ENCODE measurements around the gene BCAS3. TPM values are rescaled to one million over a fixed set of nuclear protein-coding genes. Genes with fewer than 3 reads are reported as not detected.

The BCAS3 gene
- total RNA-seq, 1 donor from 2014 or later: 9.5 TPM

GRCh38 chr17:61284174-61284573 lies 606.5 kb downstream of the BCAS3 start:
- intact Hi-C loops (cut with micrococcal nuclease): loop anchor here (5.0 kb wide), 2 partner anchors 42 to 62 kb away; no protein-coding TSS in a partner anchor
- DNase-seq: no peak
- Mint-ChIP-seq H3K4me3 (no peak overlapping the region), H3K9me3 (no peaks in the 10 kb centered on the region), H3K27me3 (no peaks in the 10 kb centered on the region), H3K4me1 (peaks cover 33% of the 10 kb centered on the region), H3K36me3 (ENCODE audit: low read depth) (no peaks in the 10 kb centered on the region), H3K27ac (no peak overlapping the region)

- no peaks in the 10 kb centered on the region for H3K9me3 Mint-ChIP-seq
- no peak overlapping the region for H3K4me3 Mint-ChIP-seq
- peaks cover 30% of the 10 kb centered on the region for H3K4me1 Mint-ChIP-seq
- no peak overlapping the region for H3K27ac Mint-ChIP-seq
- intact Hi-C loops (cut with micrococcal nuclease): loop anchor here (5.0 kb wide), 2 partner anchors 42 to 62 kb away; no protein-coding TSS in a partner anchor
- no peak for DNase-seq
- no peaks in the 10 kb centered on the region for H3K27me3 Mint-ChIP-seq
- H3K36me3 Mint-ChIP-seq (ENCODE audit: low read depth): no peaks in the 10 kb centered on the region
Observed at GRCh38 chr17:61284746-61285145, 607.1 kb downstream of the BCAS3 start.

- Mint-ChIP-seq H3K4me3 (no peak overlapping the region), H3K9me3 (no peaks in the 10 kb centered on the region), H3K27ac (no peak overlapping the region), H3K36me3 (ENCODE audit: low read depth) (no peaks in the 10 kb centered on the region), H3K27me3 (no peaks in the 10 kb centered on the region), H3K4me1 (peaks cover 22% of the 10 kb centered on the region)
- DNase-seq: no peak
- intact Hi-C loops (cut with micrococcal nuclease): no loop called here
Observed at GRCh38 chr17:61285526-61286320, 608.1 kb downstream of the BCAS3 start.

DNA sequence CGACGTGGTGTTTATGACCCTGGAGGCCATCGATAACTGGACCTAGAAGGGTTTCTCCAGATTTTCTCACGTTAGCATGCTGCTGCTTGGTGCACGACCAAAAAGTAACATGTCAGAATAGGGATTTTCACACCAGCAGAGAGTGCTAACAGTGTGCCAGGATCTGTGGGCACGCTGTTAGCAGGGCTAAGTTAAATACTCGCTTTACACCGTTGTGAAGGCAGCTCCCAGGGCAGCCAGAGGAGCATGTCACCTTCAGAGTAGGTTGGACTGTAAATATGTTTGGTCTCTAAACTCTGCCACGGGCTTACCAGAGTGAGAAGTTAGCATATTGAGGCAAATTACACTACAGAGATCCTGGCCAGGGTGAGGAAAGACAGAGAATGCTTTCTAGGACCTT lies 608.8 kb downstream of the BCAS3 start:
- H3K4me3 Mint-ChIP-seq: no peak overlapping the region
- no peaks in the 10 kb centered on the region for H3K36me3 Mint-ChIP-seq (ENCODE audit: low read depth)
- H3K9me3 Mint-ChIP-seq: no peaks in the 10 kb centered on the region
- H3K27me3 Mint-ChIP-seq: no peaks in the 10 kb centered on the region
- intact Hi-C loops (cut with micrococcal nuclease): no loop called here
- DNase-seq: no peak
- peaks cover 22% of the 10 kb centered on the region for H3K4me1 Mint-ChIP-seq
- no peak overlapping the region for H3K27ac Mint-ChIP-seq

GRCh38 chr17:61289408-61290385 lies 612.0 kb downstream of the BCAS3 start:
- Mint-ChIP-seq H3K9me3 (no peaks in the 10 kb centered on the region), H3K27me3 (no peaks in the 10 kb centered on the region), H3K27ac (no peak overlapping the region), H3K4me3 (no peak overlapping the region), H3K36me3 (ENCODE audit: low read depth) (no peaks in the 10 kb centered on the region), H3K4me1 (peaks cover 13% of the 10 kb centered on the region)
- intact Hi-C loops (cut with micrococcal nuclease): no loop called here
- no peak for DNase-seq

GRCh38 chr17:61291451-61292285 lies 614.0 kb downstream of the BCAS3 start:
- Mint-ChIP-seq H3K36me3 (ENCODE audit: low read depth) (no peaks in the 10 kb centered on the region), H3K4me3 (no peak overlapping the region), H3K9me3 (no peaks in the 10 kb centered on the region), H3K4me1 (no peaks in the 10 kb centered on the region), H3K27ac (no peak overlapping the region), H3K27me3 (peaks cover 1% of the 10 kb centered on the region)
- intact Hi-C loops (cut with micrococcal nuclease): no loop called here
- no peak for DNase-seq

DNA sequence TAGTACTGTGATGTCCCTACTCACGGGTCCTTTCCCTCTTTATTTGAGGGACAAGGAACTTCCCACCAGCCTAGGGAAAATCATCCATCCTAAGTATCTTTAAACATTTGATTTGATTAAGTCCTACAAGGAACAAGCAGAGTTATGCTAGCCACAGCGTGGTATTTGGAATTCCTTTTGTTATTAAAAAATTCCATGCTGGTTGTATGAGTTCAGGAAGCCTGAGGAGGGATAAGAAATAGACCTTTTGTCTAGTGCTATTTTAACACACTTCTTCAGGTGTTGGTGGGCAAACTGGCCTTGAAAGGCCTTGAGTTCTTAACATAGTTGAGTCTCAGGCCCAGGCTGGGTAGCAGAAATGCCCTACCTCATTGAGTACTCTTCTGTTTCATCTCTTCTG lies 616.6 kb downstream of the BCAS3 start:
- peaks cover 2% of the 10 kb centered on the region for H3K27me3 Mint-ChIP-seq
- no peak for DNase-seq
- H3K27ac Mint-ChIP-seq: no peak overlapping the region
- no peak overlapping the region for H3K4me3 Mint-ChIP-seq
- intact Hi-C loops (cut with micrococcal nuclease): no loop called here
- H3K36me3 Mint-ChIP-seq (ENCODE audit: low read depth): no peaks in the 10 kb centered on the region
- no peaks in the 10 kb centered on the region for H3K4me1 Mint-ChIP-seq
- no peaks in the 10 kb centered on the region for H3K9me3 Mint-ChIP-seq

DNA sequence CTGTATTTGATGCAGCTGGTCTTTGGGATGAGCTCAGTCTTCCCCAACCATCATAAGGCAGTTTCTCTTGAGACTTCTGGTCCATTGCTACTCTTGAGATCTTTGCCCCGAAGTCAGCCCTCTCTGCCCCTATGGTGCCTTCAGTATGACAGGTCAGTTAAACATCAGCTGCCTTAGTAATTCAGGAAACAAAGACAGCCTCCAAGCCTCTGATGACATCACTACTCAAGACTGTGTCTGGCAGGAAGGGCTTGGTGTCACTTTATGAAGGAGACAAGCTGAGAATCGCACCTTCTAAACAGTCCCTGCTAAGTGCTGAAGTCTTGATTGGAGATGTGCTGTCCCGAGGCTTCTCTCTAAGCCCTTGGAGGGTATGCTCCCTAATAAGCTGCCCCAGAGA lies 617.1 kb downstream of the BCAS3 start:
- H3K4me1 Mint-ChIP-seq: no peaks in the 10 kb centered on the region
- DNase-seq: no peak
- intact Hi-C loops (cut with micrococcal nuclease): no loop called here
- H3K36me3 Mint-ChIP-seq (ENCODE audit: low read depth): no peaks in the 10 kb centered on the region
- H3K9me3 Mint-ChIP-seq: no peaks in the 10 kb centered on the region
- no peak overlapping the region for H3K27ac Mint-ChIP-seq
- H3K27me3 Mint-ChIP-seq: peaks cover 2% of the 10 kb centered on the region
- no peak overlapping the region for H3K4me3 Mint-ChIP-seq

GRCh38 chr17:61296058-61296457 lies 618.4 kb downstream of the BCAS3 start:
- Mint-ChIP-seq H3K4me3 (no peak overlapping the region), H3K27me3 (peaks cover 4% of the 10 kb centered on the region), H3K9me3 (no peaks in the 10 kb centered on the region), H3K27ac (no peak overlapping the region), H3K36me3 (ENCODE audit: low read depth) (no peaks in the 10 kb centered on the region), H3K4me1 (no peaks in the 10 kb centered on the region)
- intact Hi-C loops (cut with micrococcal nuclease): no loop called here
- no peak for DNase-seq

GRCh38 chr17:61299517-61300513 lies 622.2 kb downstream of the BCAS3 start:
- Mint-ChIP-seq H3K9me3 (no peaks in the 10 kb centered on the region), H3K4me3 (no peak overlapping the region), H3K36me3 (ENCODE audit: low read depth) (no peaks in the 10 kb centered on the region), H3K4me1 (no peaks in the 10 kb centered on the region), H3K27ac (no peak overlapping the region), H3K27me3 (peaks cover 6% of the 10 kb centered on the region)
- intact Hi-C loops (cut with micrococcal nuclease): no loop called here
- DNase-seq: no peak

- no peak for DNase-seq
- no peaks in the 10 kb centered on the region for H3K36me3 Mint-ChIP-seq (ENCODE audit: low read depth)
- no peak overlapping the region for H3K27ac Mint-ChIP-seq
- H3K4me3 Mint-ChIP-seq: no peak overlapping the region
- intact Hi-C loops (cut with micrococcal nuclease): no loop called here
- H3K27me3 Mint-ChIP-seq: peaks cover 4% of the 10 kb centered on the region
- H3K4me1 Mint-ChIP-seq: no peaks in the 10 kb centered on the region
- no peaks in the 10 kb centered on the region for H3K9me3 Mint-ChIP-seq
Observed at GRCh38 chr17:61302953-61303816, 625.5 kb downstream of the BCAS3 start.

DNA sequence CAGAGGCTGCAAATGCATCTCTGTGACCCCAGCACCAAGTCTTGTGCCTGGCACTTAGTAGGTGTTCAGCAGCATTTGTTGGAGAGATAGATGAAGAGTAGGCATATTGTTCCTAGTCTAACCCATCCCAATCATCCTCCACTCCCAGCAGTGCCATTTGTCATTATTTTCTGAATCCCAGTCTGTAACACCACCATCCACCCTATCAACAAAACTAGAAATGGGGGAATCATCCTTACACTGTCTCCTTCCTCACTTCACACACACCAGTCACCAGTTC lies 626.1 kb downstream of the BCAS3 start:
- no peaks in the 10 kb centered on the region for H3K4me1 Mint-ChIP-seq
- H3K27ac Mint-ChIP-seq: no peak overlapping the region

More for the DNA sequence above, 626.1 kb downstream of the BCAS3 start:
- Mint-ChIP-seq H3K4me3 (no peak overlapping the region), H3K27me3 (peaks cover 4% of the 10 kb centered on the region), H3K9me3 (no peaks in the 10 kb centered on the region), H3K36me3 (ENCODE audit: low read depth) (no peaks in the 10 kb centered on the region)
- no peak for DNase-seq
- intact Hi-C loops (cut with micrococcal nuclease): no loop called here
